Ovary (tissue), 3 donors: ENCODE measurements around the gene KCNMA1.

ENCODE experiments used
- CTCF ChIP-seq, 3 donors: fragments of 450-650 bp in 2 of 3; fragments of 200-600 bp in 1 of 3; IDR thresholded peaks; one replicate each; pipeline versions ENCODE4 v1.5.1 to v1.8.0; 2016 to 2022; ENCODE audit warnings: antibody characterized with exemption in 3 of 3, mild to moderate bottlenecking in 1 of 3
- EP300 ChIP-seq: sonication (generic); formaldehyde crosslinking; IDR thresholded peaks from one replicate; pipeline ENCODE4 v1.6.1; 2017; ENCODE audit warnings: antibody characterized with exemption
- donor health status: DM: no; HTN: no; CAD: no.

- no peak for TF ChIP-seq CTCF (IDR thresholded peaks at IDR 0.05)
- TF ChIP-seq EP300: no peak
Measured at GRCh38 chr10:77109351-77109994, 528.1 kb downstream of the KCNMA1 start.
